Hematopoietic multipotent progenitor cell treated with erythropoietin and hydrocortisone succinate and interleukin-3 and kit ligand, for 8 days (in vitro differentiated cells): ENCODE measurements around the gene SEPTIN7.

ENCODE experiments used
- DNase-seq: peaks from one replicate; pipeline ENCODE4 v3.0.0-alpha.2; 2015

The SEPTIN7 gene

GRCh38 chr7:35839860-35840854, 39.3 kb downstream of the SEPTIN7 start:
- no peak for DNase-seq

DNA sequence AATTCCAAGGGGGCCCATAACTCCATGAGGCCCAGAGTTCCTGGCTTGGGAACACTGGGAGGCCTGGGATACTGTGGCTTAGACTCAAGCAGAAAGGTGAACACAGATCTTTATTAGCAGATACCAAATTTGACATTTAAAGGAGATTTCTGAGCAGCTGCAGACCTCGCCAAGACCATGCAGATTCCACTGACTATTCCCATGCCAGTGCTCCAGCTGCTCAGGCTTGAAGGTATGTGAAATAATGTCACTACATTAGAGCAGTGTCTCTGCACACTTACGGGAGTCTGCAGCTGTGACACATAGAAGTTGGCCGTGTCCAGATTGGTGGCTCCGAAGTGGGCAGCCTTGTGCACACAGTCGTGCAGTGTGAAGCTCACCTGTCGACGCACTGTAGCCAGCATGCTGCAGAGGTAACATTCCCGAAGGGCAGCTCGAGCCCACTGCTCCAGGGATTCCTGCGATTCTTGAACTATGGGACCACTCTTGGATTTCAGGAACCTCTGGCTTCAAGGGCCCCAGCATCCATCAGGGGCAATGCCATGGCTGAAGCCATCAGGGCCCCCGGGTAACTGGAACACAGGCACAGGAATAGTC, 46.1 kb downstream of the SEPTIN7 start:
- DNase-seq, result no peak

GRCh38 chr7:35848725-35849124, 47.9 kb downstream of the SEPTIN7 start:
- DNase-seq, result no peak

GRCh38 chr7:35849158-35849831, 48.4 kb downstream of the SEPTIN7 start:
- no peak for DNase-seq

- no peak for DNase-seq
These were observed 49.1 kb downstream of the SEPTIN7 start for GRCh38 chr7:35849954-35850353.
